Upper lobe of left lung (tissue), 6 donors: ENCODE results near the gene CACNA1H. TPM values are rescaled to one million over a fixed set of nuclear protein-coding genes. Genes with fewer than 3 reads are reported as not detected.

Experiments
- ATAC-seq, 2 donors: fragments of 200-7000 bp; cut with Tn5 transposase; one replicate each; pipeline ENCODE4 v1.9.1; 2022; ENCODE audit warnings: mild to moderate bottlenecking in 2 of 2, moderate library complexity in 2 of 2; ENCODE audit not compliant: low FRiP score in 2 of 2
- DNase-seq, 2 donors: peaks; one replicate each; pipeline ENCODE4 v3.0.0-alpha.2; 2019 to 2020
- H3K27ac ChIP-seq, 4 donors: fragments of 200-600 bp; sonication (generic); one replicate each; pipeline ENCODE4 v1.5.1; 2016 to 2019
- H3K27me3 ChIP-seq, 4 donors: fragments of 200-600 bp; sonication (generic); one replicate each; pipeline ENCODE4 v1.5.1; 2017 to 2019
- H3K36me3 ChIP-seq, 4 donors: fragments of 200-600 bp; sonication (generic); one replicate each; pipeline ENCODE4 v1.5.1; 2016 to 2019
- H3K4me1 ChIP-seq, 4 donors: fragments of 200-600 bp; sonication (generic); one replicate each; pipeline ENCODE4 v1.5.1; 2018 to 2019
- H3K4me3 ChIP-seq, 4 donors: fragments of 200-600 bp; sonication (generic); one replicate each; pipeline ENCODE4 v1.5.1; 2017 to 2019; ENCODE audit warnings: mild to moderate bottlenecking in 2 of 4, moderate library complexity in 1 of 4
- H3K9me3 ChIP-seq, 4 donors: fragments of 200-600 bp; sonication (generic); one replicate each; pipeline ENCODE4 v1.5.1; 2018 to 2019
- EP300 ChIP-seq, 4 donors: sonication (generic); formaldehyde crosslinking; IDR thresholded peaks; one replicate each; pipeline ENCODE4 v1.5.1; 2017; ENCODE audit warnings: antibody characterized with exemption in 4 of 4, control low read depth in 2 of 4
- POLR2A ChIP-seq, 4 donors: fragments of 450-650 bp; IDR thresholded peaks; one replicate each; pipeline ENCODE4 v1.5.1; 2016 to 2017; ENCODE audit warnings: antibody characterized with exemption in 4 of 4, mild to moderate bottlenecking in 2 of 4
- POLR2AphosphoS5 ChIP-seq, 2 donors: sonication (generic); formaldehyde crosslinking; IDR thresholded peaks; one replicate each; pipeline ENCODE4 v1.5.1; 2017; ENCODE audit warnings: antibody characterized with exemption in 2 of 2
- WGBS, 2 donors: methylation state at CpG; one replicate each; pipeline ENCODE4 v1.1.5; 2017 to 2018; 5-methylcytosine and 5-hydroxymethylcytosine counted together
- total RNA-seq, 6 donors: library from RNA; depleted of rRNA in 4 of 6; stranded (reverse); fragments of >200 nt in 4 of 6; gene quantifications; one replicate each; pipeline versions ENCODE4 v1.1.0 to v1.2.1, GENCODE V29; 2016 to 2021
- TF ChIP-seq, protein P1 (sequence below), 6 experiments: fragments of 450-650 bp in 4 of 6; fragments of 200-600 bp in 2 of 6; sonication (generic) in 2 of 6; IDR thresholded peaks; one replicate each; pipeline ENCODE4 v1.5.1; 2016 to 2019; ENCODE audit warnings: antibody characterized with exemption in 6 of 6
- donor health status: DM: no; HTN: no; CAD: no; lungs with moderate emphysema.
- donor health status: DM: no; HTN: yes; CAD: no; lungs with severe emphysema.

The CACNA1H gene
- total RNA-seq, 6 donors from 2014 or later, result 6.4 to 46.1 (median 9.3) TPM

DNA sequence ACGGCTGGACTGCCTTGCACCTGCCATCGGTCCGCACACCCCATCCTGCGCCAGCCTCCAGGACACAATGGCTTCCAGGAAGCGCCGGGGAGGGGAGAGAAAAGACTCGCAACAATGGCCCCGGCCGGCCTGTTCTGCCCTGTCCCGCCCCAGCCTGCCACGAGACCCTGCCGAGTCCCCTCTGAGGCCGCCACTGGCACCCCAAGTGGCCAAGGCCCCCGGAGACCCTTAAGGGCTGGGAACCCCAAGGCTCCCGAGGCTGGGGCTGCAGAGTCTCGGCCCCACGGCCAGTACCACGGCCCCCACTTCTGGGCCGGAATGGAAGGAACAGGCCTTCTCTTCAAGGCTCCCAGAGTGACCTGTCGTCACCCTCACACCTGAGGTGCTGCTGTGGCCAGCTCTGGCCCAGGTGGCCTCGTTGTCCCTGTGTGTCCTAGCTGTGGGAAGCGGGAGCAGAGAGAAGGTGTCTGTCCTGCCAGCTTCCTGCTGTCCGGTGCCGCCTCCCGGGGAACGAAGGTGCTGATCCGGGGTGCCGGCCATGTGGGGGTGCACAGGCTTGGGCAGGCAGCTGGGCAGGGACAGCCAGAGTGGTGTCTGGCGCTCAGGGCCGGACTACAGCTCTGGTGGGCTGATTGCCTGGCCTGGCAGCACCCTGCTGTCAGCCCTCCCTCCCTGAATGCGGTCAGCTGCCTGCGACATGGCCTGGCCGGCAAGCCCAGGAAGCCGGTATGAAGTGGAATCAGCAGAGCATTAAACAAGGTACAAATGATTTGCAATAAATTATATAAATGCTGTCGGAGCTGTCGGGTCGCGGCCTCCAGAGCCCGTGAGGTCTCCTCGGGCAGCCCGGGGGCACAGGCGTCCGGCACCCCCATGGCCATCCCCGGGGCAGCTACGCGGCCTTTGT, 8.2 kb upstream of the CACNA1H start:
- Histone ChIP-seq H3K36me3 (no peaks in the 10 kb centered on the region), H3K9me3 (no peaks in the 10 kb centered on the region), H3K27me3 (peaks cover 0 to 6% (median 0%) of the 10 kb centered on the region in 4 donors), H3K4me3 (no peak overlapping the region), H3K4me1 (no peaks in the 10 kb centered on the region), H3K27ac (no peak overlapping the region)
- TF ChIP-seq, protein P1, sequence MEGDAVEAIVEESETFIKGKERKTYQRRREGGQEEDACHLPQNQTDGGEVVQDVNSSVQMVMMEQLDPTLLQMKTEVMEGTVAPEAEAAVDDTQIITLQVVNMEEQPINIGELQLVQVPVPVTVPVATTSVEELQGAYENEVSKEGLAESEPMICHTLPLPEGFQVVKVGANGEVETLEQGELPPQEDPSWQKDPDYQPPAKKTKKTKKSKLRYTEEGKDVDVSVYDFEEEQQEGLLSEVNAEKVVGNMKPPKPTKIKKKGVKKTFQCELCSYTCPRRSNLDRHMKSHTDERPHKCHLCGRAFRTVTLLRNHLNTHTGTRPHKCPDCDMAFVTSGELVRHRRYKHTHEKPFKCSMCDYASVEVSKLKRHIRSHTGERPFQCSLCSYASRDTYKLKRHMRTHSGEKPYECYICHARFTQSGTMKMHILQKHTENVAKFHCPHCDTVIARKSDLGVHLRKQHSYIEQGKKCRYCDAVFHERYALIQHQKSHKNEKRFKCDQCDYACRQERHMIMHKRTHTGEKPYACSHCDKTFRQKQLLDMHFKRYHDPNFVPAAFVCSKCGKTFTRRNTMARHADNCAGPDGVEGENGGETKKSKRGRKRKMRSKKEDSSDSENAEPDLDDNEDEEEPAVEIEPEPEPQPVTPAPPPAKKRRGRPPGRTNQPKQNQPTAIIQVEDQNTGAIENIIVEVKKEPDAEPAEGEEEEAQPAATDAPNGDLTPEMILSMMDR (IDR thresholded peaks at IDR 0.05), result no peak
- no peak for TF ChIP-seq POLR2A (IDR thresholded peaks at IDR 0.05)
- no peak for TF ChIP-seq POLR2AphosphoS5 (IDR thresholded peaks at IDR 0.05)
- no peak for TF ChIP-seq EP300 (IDR thresholded peaks at IDR 0.05)
- peak in 1 of 2 donors; percentile 79 for DNase-seq
- 67 to 72% methylated on average over 11 to 44 of the region's 46 CpGs for WGBS, 2 donors
- ATAC-seq, result no peak

DNA sequence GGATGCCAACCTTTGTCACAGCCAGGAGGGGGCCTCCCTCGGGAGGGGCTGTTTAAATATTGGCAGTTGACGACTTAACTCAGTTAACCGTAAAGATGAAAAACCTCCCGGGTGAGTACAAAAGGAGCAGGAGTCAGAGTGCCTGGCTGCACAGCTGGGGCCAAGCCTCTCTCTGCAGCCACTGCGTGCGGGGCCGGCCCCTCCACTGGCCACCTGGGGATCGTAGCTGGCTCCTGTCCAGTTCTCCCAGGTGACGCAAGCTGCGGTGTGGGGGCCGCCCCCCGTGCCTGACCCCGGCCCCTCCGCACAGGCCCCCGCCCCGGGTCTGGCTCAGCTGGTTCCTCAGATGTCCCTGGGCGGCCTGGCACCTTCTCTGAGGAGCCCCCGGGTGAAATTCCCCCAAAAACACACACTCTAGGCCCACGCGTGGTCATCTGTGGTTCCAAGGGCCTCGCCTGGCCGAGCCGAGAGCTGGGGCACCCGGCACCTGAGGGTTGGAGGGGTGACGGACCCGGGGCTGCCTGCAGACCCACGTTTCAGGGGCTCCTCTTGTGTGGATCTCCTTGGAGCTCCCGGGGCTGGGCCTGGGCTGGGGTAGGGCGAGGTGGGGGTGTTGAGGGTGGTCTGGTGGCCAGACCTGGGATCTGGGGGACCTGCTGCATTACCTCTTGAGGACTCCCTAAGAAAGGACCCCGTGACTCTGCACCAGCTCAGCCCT, 7.4 kb upstream of the CACNA1H start:
- Histone ChIP-seq H3K4me3 (no peak overlapping the region), H3K36me3 (no peaks in the 10 kb centered on the region), H3K27ac (no peak overlapping the region), H3K27me3 (peaks cover 0 to 6% (median 0%) of the 10 kb centered on the region in 4 donors), H3K9me3 (no peaks in the 10 kb centered on the region), H3K4me1 (no peaks in the 10 kb centered on the region)
- DNase-seq (peak in 1 of 2 donors; percentile 81), ATAC-seq (no peak)
- WGBS, 2 donors, result 63% methylated on average over 2 to 30 of the region's 30 CpGs
- TF ChIP-seq POLR2A (IDR thresholded peaks at IDR 0.05) (no peak), EP300 (IDR thresholded peaks at IDR 0.05) (no peak), POLR2AphosphoS5 (IDR thresholded peaks at IDR 0.05) (no peak)
- TF ChIP-seq, protein P1 (IDR thresholded peaks at IDR 0.05), result no peak

DNA sequence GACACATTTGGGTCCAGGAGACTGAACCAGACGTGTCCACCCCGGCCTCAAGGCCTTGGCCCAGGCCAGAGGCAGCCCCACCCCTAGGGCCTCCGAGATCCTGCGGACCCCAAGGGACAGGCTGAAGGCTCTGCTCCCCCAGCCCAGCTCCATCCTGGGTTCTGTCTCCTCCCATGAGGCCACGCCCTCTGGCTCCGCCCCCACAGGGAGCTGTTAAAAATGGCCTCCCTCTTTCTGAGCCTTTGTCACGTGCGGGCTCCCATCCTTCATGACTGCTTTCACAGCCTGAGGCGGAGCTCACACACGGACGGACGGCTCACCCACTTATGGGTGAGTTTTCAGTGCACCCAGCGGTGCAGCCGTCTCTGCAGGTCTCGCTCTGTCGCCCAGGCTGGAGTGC, 6.5 kb upstream of the CACNA1H start:
- no peak for ATAC-seq
- H3K27ac ChIP-seq, result no peak overlapping the region
- H3K4me1 ChIP-seq, result no peaks in the 10 kb centered on the region
- H3K27me3 ChIP-seq, result peaks cover 0 to 6% (median 0%) of the 10 kb centered on the region in 4 donors
- no peak overlapping the region for H3K4me3 ChIP-seq
- no peaks in the 10 kb centered on the region for H3K9me3 ChIP-seq
- no peak for TF ChIP-seq POLR2AphosphoS5 (IDR thresholded peaks at IDR 0.05)
- TF ChIP-seq, protein P1 (IDR thresholded peaks at IDR 0.05), result no peak
- no peak for TF ChIP-seq EP300 (IDR thresholded peaks at IDR 0.05)
- TF ChIP-seq POLR2A (IDR thresholded peaks at IDR 0.05), result no peak
- peak in 1 of 2 donors; percentile 53 for DNase-seq
- 82 to 83% methylated on average over 13 to 16 of the region's 16 CpGs for WGBS, 2 donors
- no peaks in the 10 kb centered on the region for H3K36me3 ChIP-seq

DNA sequence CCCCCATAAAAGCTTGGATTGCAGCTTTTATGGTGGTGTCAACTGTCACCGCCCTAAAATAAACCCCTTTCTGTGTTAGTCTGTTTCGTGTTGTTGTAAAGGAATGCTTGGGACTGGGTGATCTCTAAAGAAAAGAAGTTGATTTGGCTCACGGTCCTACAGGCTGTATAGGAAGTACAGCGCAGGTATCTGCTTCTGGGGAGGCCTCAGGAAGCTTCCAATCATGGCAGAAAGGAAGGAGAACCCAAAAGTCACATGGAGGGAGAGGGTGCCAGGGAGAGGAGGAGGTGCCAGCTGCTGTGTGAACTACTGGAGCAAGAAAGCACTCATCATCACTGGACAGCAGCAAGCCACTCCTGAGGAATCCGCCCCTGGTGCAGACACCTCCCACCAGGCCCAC, 5.9 kb upstream of the CACNA1H start:
- ATAC-seq (no peak), DNase-seq (no peak)
- Histone ChIP-seq H3K36me3 (no peaks in the 10 kb centered on the region), H3K27ac (no peak overlapping the region), H3K9me3 (no peaks in the 10 kb centered on the region), H3K4me1 (peaks cover 0 to 2% (median 0%) of the 10 kb centered on the region in 4 donors), H3K4me3 (no peak overlapping the region), H3K27me3 (peaks cover 0 to 9% (median 2%) of the 10 kb centered on the region in 4 donors)
- TF ChIP-seq EP300 (IDR thresholded peaks at IDR 0.05) (no peak), POLR2AphosphoS5 (IDR thresholded peaks at IDR 0.05) (no peak), POLR2A (IDR thresholded peaks at IDR 0.05) (no peak)
- TF ChIP-seq, protein P1 (IDR thresholded peaks at IDR 0.05), result no peak
- WGBS, 2 donors, result 90 to 93% methylated on average over 5 of the region's 5 CpGs
